Measurements from ENCODE around the gene SPANXN5. TPM values are rescaled to one million over a fixed set of nuclear protein-coding genes. Genes with fewer than 3 reads are reported as not detected.
"Not testable (repeated sequence)": the region's sequence is repeated elsewhere in the genome, so short reads cannot be mapped to it uniquely, and the experiment has no call there.

SPANXN5 gene, protein sequence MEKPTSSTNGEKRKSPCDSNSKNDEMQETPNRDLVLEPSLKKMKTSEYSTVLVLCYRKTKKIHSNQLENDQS
- total RNA-seq (2014; rRNA removed; shearing (Covaris generic)): not detected in 2 replicates
- not detected in 2 replicates for polyA plus RNA-seq (2016; fragmentation: Nextera tagmentation; extraction: Ambion mirVana)

DNA sequence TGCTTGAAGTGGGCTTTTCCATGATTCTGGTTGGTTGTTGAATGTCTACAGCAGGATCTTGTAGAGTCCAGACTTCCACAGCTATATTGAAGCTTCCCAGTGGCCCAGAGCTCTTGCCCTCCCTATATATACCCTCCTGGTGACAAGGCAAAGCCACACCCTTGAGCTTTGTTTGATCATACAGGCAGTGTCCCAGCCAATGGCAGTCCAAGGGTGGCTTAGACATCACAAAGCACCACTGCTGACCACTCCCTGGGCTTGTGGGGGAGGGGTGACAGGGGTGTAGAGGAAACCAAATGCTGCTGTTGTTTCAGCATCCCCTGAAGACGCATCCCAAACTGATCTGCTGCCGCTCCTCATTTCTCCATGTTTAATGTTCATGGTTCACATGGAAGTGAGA lies at the start of gene SPANXN5:
SPANXN5 (minus strand) TSS at position 101 of the 400 bp plus-strand sequence; CDS start at position 22, 79 bp downstream.
- H3F3A ChIP-seq (ENCODE audit: insufficient read depth); H3K27me3 ChIP-seq (replicated peaks; ENCODE audit: insufficient read depth); H3K4me2 ChIP-seq (ENCODE audit: unreplicated experiment); DNase-seq; H3K9me3 ChIP-seq (ENCODE audit: low read depth); H3K79me2 ChIP-seq (ENCODE audit: insufficient read depth); H2AFZ ChIP-seq; H3K9ac ChIP-seq; in situ Hi-C loops (cut with MboI); H4K20me1 ChIP-seq (ENCODE audit: insufficient read depth); H3K4me1 ChIP-seq (ENCODE audit: insufficient read depth); H3K36me3 ChIP-seq (ENCODE audit: low read depth); H3K9me2 ChIP-seq (ENCODE audit: insufficient read depth); H3K27ac ChIP-seq; H3K4me3 ChIP-seq: not testable (repeated sequence)
- WGBS, 2 experiments (ENCODE audit: low coverage in 1 of 2, low lambda C conversion rate in 2 of 2, missing lambda C conversion rate in 2 of 2): 67% methylated on average over 2 of the region's 2 CpGs; no CpG with 5 or more reads in 1 of the 2 experiments

DNA sequence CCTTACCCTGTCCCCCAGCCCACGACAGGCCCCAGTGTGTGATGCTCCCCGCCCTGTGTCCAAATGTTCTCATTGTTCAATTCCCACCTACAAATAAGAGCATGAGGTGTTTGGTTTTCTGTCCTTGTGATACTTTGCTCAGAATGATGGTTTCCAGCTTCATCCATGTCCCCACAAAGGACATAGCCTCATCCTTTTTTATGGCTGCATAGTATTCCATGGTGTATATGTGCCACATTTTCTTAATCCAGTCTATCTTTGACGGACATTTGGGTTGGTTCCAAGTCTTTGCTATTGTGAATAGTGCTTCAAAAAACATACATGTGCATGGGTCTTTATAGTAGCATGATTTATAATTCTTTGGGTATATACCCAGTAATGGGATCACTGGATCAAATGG lies 46.4 kb upstream of the SPANXN5 start:
- DNase-seq; H4K20me1 ChIP-seq (ENCODE audit: insufficient read depth); H3K79me2 ChIP-seq (ENCODE audit: insufficient read depth); H3K4me3 ChIP-seq; H2AFZ ChIP-seq; H3K36me3 ChIP-seq (ENCODE audit: low read depth); H3K4me1 ChIP-seq (ENCODE audit: insufficient read depth); H3K27ac ChIP-seq; H3F3A ChIP-seq (ENCODE audit: insufficient read depth); H3K27me3 ChIP-seq (replicated peaks; ENCODE audit: insufficient read depth); H3K9me2 ChIP-seq (ENCODE audit: insufficient read depth); in situ Hi-C loops (cut with MboI); H3K9ac ChIP-seq; H3K9me3 ChIP-seq (ENCODE audit: low read depth); H3K4me2 ChIP-seq (ENCODE audit: unreplicated experiment): not testable (repeated sequence)
- 27 to 32% methylated on average over 3 of the region's 3 CpGs for WGBS, 2 experiments (ENCODE audit: low coverage in 1 of 2, low lambda C conversion rate in 2 of 2, missing lambda C conversion rate in 2 of 2)

DNA sequence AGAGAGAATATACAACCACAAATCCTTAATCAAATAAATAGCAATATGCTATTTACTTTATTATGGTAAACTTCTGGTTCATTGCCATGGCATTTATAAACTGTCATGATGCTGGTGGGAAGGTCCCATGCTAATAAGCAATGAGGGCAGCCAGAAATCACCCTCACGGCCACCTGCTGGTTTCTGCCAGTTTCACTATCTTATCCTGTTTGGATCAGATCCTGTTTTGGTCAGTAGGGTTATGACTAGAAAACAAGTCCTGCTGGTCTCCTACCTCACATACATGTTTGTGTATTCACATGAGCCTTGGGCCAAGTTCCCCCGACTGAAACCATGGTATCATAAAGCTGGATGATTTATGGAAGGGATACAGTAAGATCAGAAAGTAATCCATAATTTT lies 41.9 kb upstream of the SPANXN5 start:
- H2AFZ ChIP-seq: no peak overlapping the region
- 32% methylated on average over 2 of the region's 2 CpGs for WGBS, 2 experiments (ENCODE audit: low coverage in 1 of 2, low lambda C conversion rate in 2 of 2, missing lambda C conversion rate in 2 of 2)
- no peak overlapping the region for H3K9ac ChIP-seq
- no peaks in the 10 kb centered on the region for H3K4me1 ChIP-seq (ENCODE audit: insufficient read depth)
- no peak overlapping the region for H3K4me3 ChIP-seq
- no peaks in the 10 kb centered on the region for H3K79me2 ChIP-seq (ENCODE audit: insufficient read depth)
- no peak overlapping the region for H3K4me2 ChIP-seq (ENCODE audit: unreplicated experiment)
- no peaks in the 10 kb centered on the region for H3K36me3 ChIP-seq (ENCODE audit: low read depth)
- no peaks in the 10 kb centered on the region for H3K9me3 ChIP-seq (ENCODE audit: low read depth)
- in situ Hi-C loops (cut with MboI): no loop called here
- H4K20me1 ChIP-seq (ENCODE audit: insufficient read depth): no peaks in the 10 kb centered on the region
- H3F3A ChIP-seq (ENCODE audit: insufficient read depth): no peaks in the 10 kb centered on the region
- H3K27ac ChIP-seq: no peak overlapping the region
- DNase-seq: no peak
- no peak for TF ChIP-seq EZH2 (IDR thresholded peaks at IDR 0.05; ENCODE audit: insufficient read depth, poor library complexity, severe bottlenecking)
- no peak for TF ChIP-seq EZH2phosphoT487 (IDR thresholded peaks at IDR 0.05; ENCODE audit: insufficient read depth, low read depth)
- no peaks in the 10 kb centered on the region for H3K9me2 ChIP-seq (ENCODE audit: insufficient read depth)
- H3K27me3 ChIP-seq (replicated peaks; ENCODE audit: insufficient read depth): no peaks in the 10 kb centered on the region

DNA sequence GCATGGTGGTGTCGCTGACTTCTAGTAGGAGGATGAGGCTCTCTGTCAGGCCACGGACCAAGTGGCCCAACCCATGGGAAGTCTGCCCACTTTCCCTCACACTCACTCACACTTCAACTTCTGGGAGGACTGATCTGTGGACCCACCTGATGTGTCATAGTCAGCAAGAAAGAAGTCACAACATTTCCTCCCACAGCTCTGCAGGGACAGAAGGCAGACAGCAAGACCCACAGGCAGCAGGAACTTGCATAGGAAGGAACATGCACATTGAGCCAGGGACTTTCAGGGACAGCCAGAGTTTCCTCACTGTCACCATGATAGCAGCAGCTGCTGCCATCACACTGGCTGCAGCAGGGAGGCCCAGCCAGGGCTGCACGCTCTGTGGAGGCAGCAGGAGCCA lies 33.3 kb upstream of the SPANXN5 start:
- no peak overlapping the region for H2AFZ ChIP-seq
- TF ChIP-seq EZH2 (IDR thresholded peaks at IDR 0.05; ENCODE audit: insufficient read depth, poor library complexity, severe bottlenecking) (no peak), EZH2phosphoT487 (IDR thresholded peaks at IDR 0.05; ENCODE audit: insufficient read depth, low read depth) (no peak)
- no peaks in the 10 kb centered on the region for H3F3A ChIP-seq (ENCODE audit: insufficient read depth)
- H3K4me3 ChIP-seq: no peak overlapping the region
- H3K27ac ChIP-seq: no peak overlapping the region
- WGBS, 2 experiments (ENCODE audit: low coverage in 1 of 2, low lambda C conversion rate in 2 of 2, missing lambda C conversion rate in 2 of 2): 0 to 14% methylated on average over 2 of the region's 3 CpGs
- in situ Hi-C loops (cut with MboI): no loop called here
- no peaks in the 10 kb centered on the region for H3K27me3 ChIP-seq (replicated peaks; ENCODE audit: insufficient read depth)
- H3K4me2 ChIP-seq (ENCODE audit: unreplicated experiment): no peak overlapping the region
- no peaks in the 10 kb centered on the region for H3K36me3 ChIP-seq (ENCODE audit: low read depth)
- H3K79me2 ChIP-seq (ENCODE audit: insufficient read depth): no peaks in the 10 kb centered on the region
- no peak for DNase-seq
- no peaks in the 10 kb centered on the region for H3K9me3 ChIP-seq (ENCODE audit: low read depth)
- no peaks in the 10 kb centered on the region for H3K4me1 ChIP-seq (ENCODE audit: insufficient read depth)
- no peaks in the 10 kb centered on the region for H4K20me1 ChIP-seq (ENCODE audit: insufficient read depth)
- H3K9me2 ChIP-seq (ENCODE audit: insufficient read depth): no peaks in the 10 kb centered on the region
- H3K9ac ChIP-seq: no peak overlapping the region

DNA sequence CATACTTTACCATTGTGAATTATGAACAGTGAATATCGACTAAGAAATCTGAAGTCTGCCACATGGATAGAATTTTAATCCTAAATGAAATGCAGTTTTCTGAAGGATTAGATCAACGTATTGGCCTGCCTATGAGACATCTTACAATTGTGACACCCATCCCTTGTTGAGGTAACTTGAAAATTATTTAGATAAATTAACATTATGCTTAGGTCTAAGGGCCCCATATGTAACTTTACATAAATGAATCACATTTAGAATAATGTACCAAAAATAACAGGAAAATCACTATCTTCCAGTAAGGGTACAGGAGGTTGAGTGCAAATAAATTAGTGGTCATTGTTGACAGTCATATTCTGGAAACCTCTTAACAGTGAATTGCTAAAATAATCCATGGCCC lies 27.4 kb upstream of the SPANXN5 start:
- WGBS, 2 experiments (ENCODE audit: low coverage in 1 of 2, low lambda C conversion rate in 2 of 2, missing lambda C conversion rate in 2 of 2): 8 to 18% methylated on average over 2 of the region's 2 CpGs
- TF ChIP-seq EZH2phosphoT487 (IDR thresholded peaks at IDR 0.05; ENCODE audit: insufficient read depth, low read depth): no peak
- TF ChIP-seq EZH2 (IDR thresholded peaks at IDR 0.05; ENCODE audit: insufficient read depth, poor library complexity, severe bottlenecking): no peak

More for the DNA sequence above, 27.4 kb upstream of the SPANXN5 start:
- Histone ChIP-seq H2AFZ (no peak overlapping the region), H3K9ac (no peak overlapping the region), H3K4me1 (ENCODE audit: insufficient read depth) (no peaks in the 10 kb centered on the region), H3K27ac (no peak overlapping the region), H4K20me1 (ENCODE audit: insufficient read depth) (no peaks in the 10 kb centered on the region), H3K36me3 (ENCODE audit: low read depth) (no peaks in the 10 kb centered on the region), H3K79me2 (ENCODE audit: insufficient read depth) (no peaks in the 10 kb centered on the region), H3K9me3 (ENCODE audit: low read depth) (no peaks in the 10 kb centered on the region), H3K4me2 (ENCODE audit: unreplicated experiment) (no peak overlapping the region), H3K9me2 (ENCODE audit: insufficient read depth) (no peaks in the 10 kb centered on the region), H3F3A (ENCODE audit: insufficient read depth) (no peaks in the 10 kb centered on the region), H3K4me3 (no peak overlapping the region), H3K27me3 (replicated peaks; ENCODE audit: insufficient read depth) (no peaks in the 10 kb centered on the region)
- in situ Hi-C loops (cut with MboI): no loop called here
- DNase-seq: no peak

All from GM23248 (cell line).